PC-3 (cell line): ENCODE data around the gene RERE. TPM values are rescaled to one million over a fixed set of nuclear protein-coding genes. Genes with fewer than 3 reads are reported as not detected.

Source experiments
- ATAC-seq: fragments of 200-7000 bp; cut with Tn5 transposase; 2 replicates; pipeline ENCODE4 v1.9.1; 2020; ENCODE audit warnings: mild to moderate bottlenecking, moderate library complexity
- BruUV-seq: library from RNA; stranded (reverse); fragments of 400-500 nt; replicated peaks from 2 replicates; lab custom pipeline; 2021; lab: Mats Ljungman, UMichigan
- CTCF ChIA-PET: fragments of 300-600 bp; sonication (Branson Sonifier 250); formaldehyde crosslinking; loops from one replicate; lab custom pipeline; 2022; ENCODE audit warnings: antibody characterized with exemption; lab: Charles Lee
- POLR2A ChIA-PET: fragments of 300-600 bp; sonication (Branson Sonifier 250); formaldehyde crosslinking; loops from one replicate; lab custom pipeline; 2022; ENCODE audit warnings: antibody characterized with exemption; ENCODE audit not compliant: unreplicated experiment; lab: Charles Lee
- DNase-seq: peaks from one replicate; pipeline ENCODE4 v3.0.0-alpha.2; 2015
- H2AFZ ChIP-seq: fragments of 300-600 bp; sonication (generic); 2 replicates; pipeline ENCODE4 v1.6.0; 2016; ENCODE audit warnings: antibody characterized with exemption, low read length
- H3F3A ChIP-seq: fragments of 300-600 bp; sonication (generic); one replicate; pipeline ENCODE4 v1.6.0; 2017; ENCODE audit warnings: antibody characterized with exemption, low read length, control low read depth, mild to moderate bottlenecking; ENCODE audit not compliant: unreplicated experiment
- H3K27ac ChIP-seq: fragments of 300-600 bp; sonication (generic); 2 replicates; pipeline ENCODE4 v1.5.1; 2016; ENCODE audit warnings: mild to moderate bottlenecking, low read length
- H3K27me3 ChIP-seq: fragments of 300-600 bp; sonication (generic); 2 replicates; pipeline ENCODE4 v1.6.1; 2016; ENCODE audit warnings: low read length, mixed read lengths
- H3K36me3 ChIP-seq: fragments of 300-600 bp; sonication (generic); 2 replicates; pipeline ENCODE4 v1.6.1; 2016; ENCODE audit warnings: low read depth, mixed run types, low read length, mixed read lengths
- H3K4me1 ChIP-seq: fragments of 300-600 bp; sonication (generic); 2 replicates; pipeline ENCODE4 v1.5.1; 2016; ENCODE audit warnings: low read length; ENCODE audit not compliant: insufficient read depth
- H3K4me2 ChIP-seq: fragments of 300-600 bp; sonication (generic); 2 replicates; pipeline ENCODE4 v1.6.0; 2016; ENCODE audit warnings: low read length
- H3K4me3 ChIP-seq: fragments of 300-600 bp; sonication (generic); 2 replicates; pipeline ENCODE4 v1.5.1; 2016; ENCODE audit warnings: mild to moderate bottlenecking, low read length, mixed read lengths
- H3K79me2 ChIP-seq: fragments of 300-600 bp; sonication (generic); 2 replicates; pipeline ENCODE4 v1.6.1; 2017; ENCODE audit warnings: low read length, mixed read lengths
- H3K9ac ChIP-seq: fragments of 300-600 bp; sonication (generic); 2 replicates; pipeline ENCODE4 v1.6.0; 2016; ENCODE audit warnings: mild to moderate bottlenecking, low read length
- H3K9me2 ChIP-seq: fragments of 300-600 bp; sonication (generic); replicated peaks from 2 replicates; pipeline ENCODE4 v1.6.1; 2016; ENCODE audit warnings: mixed run types, low read length, mixed read lengths
- H3K9me3 ChIP-seq: fragments of 300-600 bp; sonication (generic); 2 replicates; pipeline ENCODE4 v1.6.1; 2016; ENCODE audit warnings: low read length, mixed read lengths
- H4K20me1 ChIP-seq: fragments of 300-600 bp; sonication (generic); 2 replicates; pipeline ENCODE4 v1.6.1; 2016; ENCODE audit warnings: low read length, mixed read lengths
- CTCF ChIP-seq: fragments of 300-600 bp; sonication (generic); conservative IDR thresholded peaks from 2 replicates; pipeline ENCODE4 v1.5.1; 2017; ENCODE audit warnings: antibody characterized with exemption, low read depth, mild to moderate bottlenecking, low read length
- EZH2 ChIP-seq: fragments of 300-600 bp; sonication (generic); IDR thresholded peaks from one replicate; pipeline ENCODE4 v1.6.1; 2017; ENCODE audit warnings: antibody characterized with exemption, mild to moderate bottlenecking, low read length; ENCODE audit not compliant: unreplicated experiment
- EZH2phosphoT487 ChIP-seq: fragments of 300-600 bp; sonication (generic); IDR thresholded peaks from 2 replicates; pipeline ENCODE4 v1.6.1; 2018; ENCODE audit warnings: mild to moderate bottlenecking, antibody characterized with exemption, low read length, borderline replicate concordance
- intact Hi-C: fragments of 100-400 bp; cut with micrococcal nuclease; formaldehyde crosslinking; loops from 2 replicates; pipeline ENCODE4 v1.9.0; 2023
- total RNA-seq: library from RNA; depleted of rRNA; stranded (reverse); fragments of >200 nt; gene quantifications from 2 replicates; pipeline ENCODE4 v1.2.3, GENCODE V29; 2014

RERE gene
- total RNA-seq, 1 experiment from 2014 or later: 24.2 TPM

GRCh38 chr1:8604041-8604945 lies 213.1 kb downstream of the RERE start:
- ChIA-PET CTCF (no interaction called here), POLR2A (no interaction called here)
- no peaks in the 10 kb centered on the region for H3K36me3 ChIP-seq
- no peaks in the 10 kb centered on the region for H3F3A ChIP-seq
- no peak overlapping the region for H3K4me2 ChIP-seq
- H3K79me2 ChIP-seq: no peaks in the 10 kb centered on the region
- no peak for DNase-seq
- ATAC-seq: no peak
- TF ChIP-seq EZH2phosphoT487 (no peak), CTCF (no peak), EZH2 (no peak)
- BruUV-seq: no TSS peak
- no peaks in the 10 kb centered on the region for H3K9me2 ChIP-seq
- intact Hi-C loops: no loop called here
- H3K27me3 ChIP-seq: no peaks in the 10 kb centered on the region
- no peak overlapping the region for H2AFZ ChIP-seq
- H3K27ac ChIP-seq: no peak overlapping the region
- no peak overlapping the region for H3K9ac ChIP-seq
- H4K20me1 ChIP-seq: no peaks in the 10 kb centered on the region
- H3K4me3 ChIP-seq: no peak overlapping the region
- 0 out of 2 replicates have a peak, but pooled peaks cover 5% of the 10 kb centered on the region for H3K4me1 ChIP-seq
- H3K9me3 ChIP-seq: no peaks in the 10 kb centered on the region

- POLR2A ChIA-PET: no interaction called here
- H3K4me1 ChIP-seq: 0 out of 2 replicates have a peak, but pooled peaks cover 4% of the 10 kb centered on the region
- intact Hi-C loops: no loop called here
- H3F3A ChIP-seq: no peaks in the 10 kb centered on the region
- TF ChIP-seq EZH2phosphoT487 (no peak), CTCF (no peak), EZH2 (no peak)
- no peak overlapping the region for H3K4me3 ChIP-seq
- CTCF ChIA-PET: no interaction called here
- no peak for ATAC-seq
- BruUV-seq: no TSS peak
- no peak overlapping the region for H2AFZ ChIP-seq
- DNase-seq: no peak
- H3K27me3 ChIP-seq: no peaks in the 10 kb centered on the region
- no peaks in the 10 kb centered on the region for H3K9me3 ChIP-seq
- H3K9me2 ChIP-seq: no peaks in the 10 kb centered on the region
- H4K20me1 ChIP-seq: no peaks in the 10 kb centered on the region
- no peak overlapping the region for H3K27ac ChIP-seq
- no peak overlapping the region for H3K4me2 ChIP-seq
- H3K9ac ChIP-seq: no peak overlapping the region
- H3K36me3 ChIP-seq: no peaks in the 10 kb centered on the region
- no peaks in the 10 kb centered on the region for H3K79me2 ChIP-seq
Measured at GRCh38 chr1:8603220-8603616, 214.2 kb downstream of the RERE start.
